Measurements from ENCODE around the gene WBP2. TPM values are rescaled to one million over a fixed set of nuclear protein-coding genes. Genes with fewer than 3 reads are reported as not detected.
"Not testable (repeated sequence)": the region's sequence is repeated elsewhere in the genome, so short reads cannot be mapped to it uniquely, and the experiment has no call there.

WBP2 gene
- total RNA-seq, 1 donor from 2014 or later: 160 TPM

- no peak for DNase-seq (ENCODE audit: low spot score)
These were observed 41.1 kb downstream of the WBP2 start for GRCh38 chr17:75814021-75814395.

DNA sequence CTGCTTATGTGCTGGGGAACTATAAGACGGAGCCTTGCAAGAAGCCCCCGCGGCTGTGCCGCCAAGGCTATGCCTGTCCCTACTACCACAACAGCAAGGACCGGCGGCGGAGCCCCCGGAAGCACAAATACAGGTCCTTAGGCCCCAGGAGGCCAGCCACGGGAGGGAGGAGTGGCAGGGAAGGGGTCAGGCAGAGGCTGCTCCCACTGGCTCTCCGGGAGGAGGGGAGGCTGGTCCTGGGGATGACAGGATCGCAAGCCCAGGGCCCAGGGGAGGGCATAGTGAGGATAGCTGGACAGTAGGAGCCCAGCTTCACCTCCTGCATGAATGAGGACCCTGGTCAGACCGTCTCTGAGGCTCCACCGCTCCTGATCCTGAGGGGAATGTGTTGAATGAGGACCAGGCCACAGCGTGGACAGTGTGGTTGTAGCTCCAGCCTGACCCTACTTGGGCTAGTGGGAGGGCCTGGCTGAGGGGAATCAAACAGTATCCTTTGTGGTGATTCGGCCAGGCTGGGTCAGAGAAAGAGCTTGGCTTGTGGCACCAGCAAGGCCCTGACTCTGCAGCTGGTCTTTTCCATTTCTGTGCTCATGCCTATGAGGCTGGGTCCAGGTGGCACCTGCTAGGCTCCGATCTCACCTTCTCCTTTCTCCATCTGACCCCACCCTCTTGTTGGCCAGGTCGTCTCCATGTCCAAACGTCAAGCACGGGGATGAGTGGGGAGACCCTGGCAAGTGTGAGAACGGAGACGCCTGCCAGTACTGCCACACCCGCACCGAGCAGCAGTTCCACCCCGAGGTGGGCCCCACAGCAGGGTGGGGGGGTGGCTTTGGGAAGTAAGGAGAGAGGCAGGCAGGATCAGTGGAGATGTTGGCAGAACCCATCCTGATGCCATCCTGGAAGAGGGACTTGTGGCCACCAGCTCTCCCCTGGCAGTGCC lies 41.8 kb downstream of the WBP2 start:
- no peak for DNase-seq (ENCODE audit: low spot score)

DNA sequence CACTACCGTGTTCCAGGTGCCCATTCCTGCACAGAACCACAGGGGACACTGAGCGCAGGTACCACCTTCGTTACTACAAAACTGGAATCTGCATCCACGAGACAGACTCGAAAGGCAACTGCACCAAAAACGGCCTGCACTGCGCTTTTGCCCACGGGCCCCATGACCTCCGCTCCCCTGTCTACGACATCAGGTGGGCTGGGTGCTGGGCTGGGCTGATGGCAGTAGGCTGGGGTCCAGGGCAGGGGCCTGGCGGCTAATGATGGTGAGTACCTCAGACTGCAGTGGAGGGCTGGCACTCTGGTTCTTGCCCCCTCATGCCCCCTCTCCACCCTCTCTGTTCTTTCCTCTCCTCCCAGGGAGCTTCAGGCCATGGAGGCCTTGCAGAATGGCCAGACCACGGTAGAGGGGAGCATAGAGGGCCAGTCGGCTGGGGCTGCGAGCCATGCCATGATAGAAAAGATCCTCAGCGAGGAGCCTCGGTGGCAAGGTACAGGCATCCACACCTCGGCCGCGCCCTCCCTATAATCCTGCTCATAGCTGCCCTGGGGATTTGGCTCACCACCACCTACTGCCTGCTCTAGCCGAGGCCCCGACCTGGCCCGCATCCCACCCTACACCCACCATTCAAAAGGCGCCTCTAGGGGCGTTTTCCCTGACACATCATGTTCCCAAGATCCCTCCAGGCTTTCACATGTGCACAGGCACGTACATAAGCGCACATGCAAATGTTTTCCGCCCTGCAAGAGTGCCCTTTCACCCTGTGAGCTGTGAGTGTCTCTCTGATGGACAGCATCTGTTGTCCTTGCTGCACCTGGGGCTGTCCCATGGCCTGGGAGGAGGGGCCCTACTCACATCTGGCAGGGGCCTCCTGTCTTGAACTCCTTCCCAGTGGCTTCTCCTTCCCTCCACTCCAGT lies 42.8 kb downstream of the WBP2 start:
- no peak for DNase-seq (ENCODE audit: low spot score)

- no peak for DNase-seq (ENCODE audit: low spot score)
These were observed 44.0 kb downstream of the WBP2 start for GRCh38 chr17:75811174-75811573.

GRCh38 chr17:75810756-75811155 lies 44.4 kb downstream of the WBP2 start:
- DNase-seq (ENCODE audit: low spot score): not testable (repeated sequence)

- DNase-seq (ENCODE audit: low spot score): no peak
These were observed 44.9 kb downstream of the WBP2 start for GRCh38 chr17:75810216-75810615.

- DNase-seq (ENCODE audit: low spot score): no peak
These were observed 45.5 kb downstream of the WBP2 start for GRCh38 chr17:75809631-75810111.

DNA sequence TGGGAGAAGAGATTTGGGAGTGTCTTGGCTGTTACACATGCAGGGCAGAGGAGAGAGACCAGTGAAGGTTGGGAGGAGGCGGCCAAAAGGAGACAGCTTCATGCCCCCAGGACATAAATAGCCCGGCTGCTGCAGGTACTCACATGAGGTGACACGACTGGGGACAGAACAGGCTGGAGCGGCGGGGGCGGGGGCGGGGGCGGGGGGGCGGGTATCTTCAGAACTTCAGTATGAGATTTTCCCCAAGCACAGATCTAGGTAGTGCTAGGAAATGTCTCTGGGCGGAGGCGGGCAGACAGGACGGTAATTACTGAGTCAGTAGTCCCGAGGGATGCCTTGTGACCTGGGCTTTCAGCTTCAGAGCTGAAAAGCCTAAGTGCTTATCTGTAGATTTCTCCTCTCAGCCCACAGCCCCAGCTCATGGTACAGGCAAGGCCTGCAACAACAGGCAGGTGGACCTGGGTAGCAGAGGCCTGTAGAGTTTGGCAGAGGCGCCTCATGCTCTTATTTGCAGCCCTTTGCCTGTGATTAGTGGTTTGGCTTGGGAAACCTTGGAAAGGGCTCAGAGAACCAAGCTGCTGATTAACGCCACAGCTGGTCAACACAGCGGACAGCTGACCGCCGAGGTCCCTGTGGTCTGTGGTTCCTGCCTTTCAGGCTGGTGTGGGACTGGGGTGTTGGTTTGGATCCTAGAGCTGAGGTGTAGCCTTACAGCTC lies 46.1 kb downstream of the WBP2 start:
- no peak for DNase-seq (ENCODE audit: low spot score)

GRCh38 chr17:75808549-75808904 lies 46.6 kb downstream of the WBP2 start:
- no peak for DNase-seq (ENCODE audit: low spot score)

DNA sequence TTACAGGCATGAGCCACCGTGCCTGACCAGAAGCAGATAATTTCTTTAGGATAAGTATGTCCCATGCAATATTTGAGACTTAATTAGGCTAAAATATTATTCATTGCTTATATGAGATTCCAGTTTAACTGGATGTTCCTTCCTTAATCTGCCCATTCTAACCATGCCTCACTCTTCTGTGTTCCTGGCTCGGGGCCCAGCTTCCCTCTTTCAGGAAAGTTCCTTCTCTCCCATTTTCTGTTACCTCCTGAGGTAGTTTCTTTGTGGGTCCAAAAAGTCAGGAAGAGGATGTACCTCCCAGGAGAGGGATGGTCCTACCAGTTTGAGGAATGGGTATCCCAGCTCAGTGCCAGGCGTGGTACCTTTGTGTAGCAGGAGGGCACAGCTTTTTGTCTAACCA lies 47.3 kb downstream of the WBP2 start:
- no peak for DNase-seq (ENCODE audit: low spot score)

DNA sequence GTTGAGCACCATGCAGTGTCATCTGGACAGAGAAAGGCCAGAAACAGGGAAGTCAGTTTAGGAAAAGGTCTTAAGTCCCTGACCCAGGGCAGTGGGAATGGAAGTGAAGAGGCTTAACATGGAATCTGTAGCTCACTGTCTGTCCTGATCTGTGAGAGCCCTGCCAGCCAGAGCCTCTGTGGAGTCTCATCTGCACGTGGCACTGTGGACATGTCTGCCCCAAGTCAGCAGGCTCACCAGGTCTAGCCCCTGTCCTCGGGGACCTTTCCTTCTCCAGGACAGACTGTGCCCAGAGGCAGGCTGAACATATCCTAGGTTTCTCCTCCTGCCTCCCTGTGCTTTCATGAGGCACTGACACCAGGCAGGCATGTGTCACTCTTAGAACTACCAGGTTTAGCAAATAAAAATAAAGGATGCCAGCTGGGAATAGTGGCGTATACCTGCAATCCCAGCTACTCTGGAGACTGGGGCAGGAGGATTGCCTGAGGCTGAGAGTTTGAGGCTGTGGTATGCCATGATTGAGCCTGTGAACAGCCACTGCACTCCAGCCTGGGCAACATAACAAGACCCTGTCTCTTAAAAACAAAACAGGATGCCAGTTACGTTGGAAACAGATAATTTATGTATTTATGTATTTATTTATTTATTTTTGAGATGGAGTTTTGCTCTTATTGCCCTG lies 48.2 kb downstream of the WBP2 start:
- no peak for DNase-seq (ENCODE audit: low spot score)

DNA sequence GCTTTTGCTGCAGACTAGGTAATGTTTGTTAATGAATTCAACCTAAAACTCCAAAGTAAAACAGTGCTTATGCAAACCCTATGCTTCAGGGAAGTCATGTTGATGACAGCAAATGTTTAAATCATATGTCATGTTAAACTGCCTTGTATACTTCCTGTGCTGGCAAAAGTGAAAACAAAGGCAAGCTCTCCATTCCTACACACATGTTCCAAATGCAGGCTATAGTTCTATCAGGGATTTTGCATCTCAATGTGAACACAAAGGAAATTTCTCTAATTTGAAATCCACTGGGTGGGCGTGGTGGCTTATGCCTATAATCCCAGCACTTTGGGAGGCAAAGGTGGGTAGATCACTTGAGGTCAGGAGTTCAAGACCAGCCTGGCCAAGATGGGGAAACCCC lies 51.3 kb downstream of the WBP2 start:
- DNase-seq (ENCODE audit: low spot score): no peak

DNA sequence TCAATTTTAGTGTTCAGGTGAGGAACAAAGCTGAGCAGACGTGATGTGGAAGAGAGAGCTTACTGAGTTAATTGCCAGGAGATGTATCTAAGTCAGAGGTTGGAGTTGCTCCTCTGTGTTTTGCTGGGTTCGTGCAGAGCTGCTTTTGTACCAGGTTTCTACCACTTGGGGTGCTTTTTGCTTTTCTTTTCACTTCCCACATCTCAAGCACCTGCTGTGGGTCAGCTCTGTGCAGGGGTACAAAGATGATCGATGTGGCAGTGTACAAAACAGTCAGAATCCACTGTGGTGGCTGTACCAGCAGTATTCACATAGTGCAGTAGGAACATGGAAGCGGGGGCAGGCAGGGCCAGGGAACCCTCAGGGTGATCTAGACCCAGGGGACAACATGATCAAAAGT lies 55.7 kb downstream of the WBP2 start:
- no peak for DNase-seq (ENCODE audit: low spot score)

- DNase-seq (ENCODE audit: low spot score): no peak
These were observed 59.1 kb downstream of the WBP2 start for GRCh38 chr17:75795820-75796607.

Other genes starting within 250 kb of the WBP2 start
- 15.5 TPM for gene SMIM5, start 221.9 kb downstream of the WBP2 start, total RNA-seq
- 110 TPM for gene RECQL5, start 188.2 kb downstream of the WBP2 start, total RNA-seq
- gene SAP30BP, start 188.0 kb downstream of the WBP2 start, total RNA-seq: 65.4 TPM
- gene ITGB4, start 133.9 kb downstream of the WBP2 start, total RNA-seq: 317 TPM
- 35.9 TPM for gene GALK1, start 90.1 kb downstream of the WBP2 start, total RNA-seq
- 26.6 TPM for gene UNK, start 70.5 kb downstream of the WBP2 start, total RNA-seq
- gene UNC13D, start 10.9 kb downstream of the WBP2 start, total RNA-seq: 26.4 TPM
- 68.2 TPM for gene TRIM47, start 23.2 kb upstream of the WBP2 start, total RNA-seq
- 24.0 TPM for gene TRIM65, start 41.6 kb upstream of the WBP2 start, total RNA-seq
- gene MRPL38, start 49.5 kb upstream of the WBP2 start, total RNA-seq: 107 TPM
- gene FBF1, start 85.7 kb upstream of the WBP2 start, total RNA-seq: 28.9 TPM
- 102 TPM for gene ACOX1, start 123.8 kb upstream of the WBP2 start, total RNA-seq
- gene TEN1, start 123.9 kb upstream of the WBP2 start, total RNA-seq: 22.9 TPM
- 11.9 TPM for gene CDK3, start 145.5 kb upstream of the WBP2 start, total RNA-seq
- gene EVPL, start 172.0 kb upstream of the WBP2 start, total RNA-seq: 14.9 TPM
- 69.8 TPM for gene SRP68, start 217.2 kb upstream of the WBP2 start, total RNA-seq
- 0.20 TPM for gene GALR2, start 219.4 kb upstream of the WBP2 start, total RNA-seq
- not detected for gene ZACN, start 223.8 kb upstream of the WBP2 start, total RNA-seq
- gene EXOC7, start 248.5 kb upstream of the WBP2 start, total RNA-seq: 163 TPM